Dedifferentiated amniotic fluid mesenchymal stem cell (primary cell): ENCODE data around the gene PSMB8.
A peak's percentile ranks its signal among the peaks of the same experiment; 100 is the strongest.

Experiments
- DNase-seq: peaks from one replicate; pipeline ENCODE4 v3.0.0-alpha.2; 2016; ENCODE audit errors: extremely low spot score

Gene PSMB8

GRCh38 chr6:32799168-32799567, 44.7 kb downstream of the PSMB8 start:
- DNase-seq, result no peak

GRCh38 chr6:32796848-32797776, 46.7 kb downstream of the PSMB8 start:
- DNase-seq, result peak; percentile 62

- no peak for DNase-seq
Measured at GRCh38 chr6:32794510-32794909, 49.3 kb downstream of the PSMB8 start.

- peak; percentile 5 for DNase-seq
Measured at GRCh38 chr6:32792901-32793435, 50.9 kb downstream of the PSMB8 start.
